Midbrain (tissue), 1 donor: ENCODE data around the gene TOMM20.

Experiments used
- DNase-seq: peaks from one replicate; lab custom pipeline; 2025; lab: John Stamatoyannopoulos, UW

TOMM20 gene

DNA sequence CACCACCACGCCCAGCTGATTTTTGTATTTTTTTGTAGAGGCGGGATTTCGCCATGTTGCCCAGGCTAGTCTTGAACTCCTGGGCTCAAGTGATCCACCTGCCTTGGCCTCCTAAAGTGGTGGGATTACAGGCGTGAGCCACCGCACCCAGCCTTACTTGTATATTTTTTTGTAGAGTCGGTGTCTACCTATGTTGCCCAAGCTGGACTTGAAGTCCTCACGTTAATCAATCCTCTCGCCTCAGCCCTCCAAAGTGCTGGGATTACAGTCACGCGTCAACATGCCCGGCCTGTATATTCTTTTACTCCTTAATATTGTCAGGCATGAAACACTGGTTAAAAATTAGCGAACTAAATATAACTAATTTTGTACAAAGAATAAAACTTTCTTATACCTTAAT, 5.5 kb upstream of the TOMM20 start:
- no peak for DNase-seq

DNA sequence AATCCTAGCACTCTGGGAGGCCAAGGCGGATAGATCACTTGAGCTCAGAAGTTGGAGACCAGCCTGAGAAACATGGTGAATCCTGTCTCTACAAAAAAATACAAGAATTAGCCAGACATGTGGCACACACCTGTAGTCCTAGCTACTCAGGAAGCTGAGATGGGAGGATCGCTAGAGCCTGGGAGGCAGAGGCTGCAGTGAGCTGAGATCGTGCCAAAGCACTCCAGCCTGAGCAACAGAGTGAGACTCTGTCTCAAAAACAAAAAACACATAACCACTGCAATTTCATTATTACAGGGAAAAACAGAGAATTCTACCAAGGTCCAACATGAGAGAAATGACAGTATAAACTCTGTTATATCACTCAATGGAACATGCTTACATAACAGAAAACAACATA, 4.4 kb upstream of the TOMM20 start:
- DNase-seq: no peak

DNA sequence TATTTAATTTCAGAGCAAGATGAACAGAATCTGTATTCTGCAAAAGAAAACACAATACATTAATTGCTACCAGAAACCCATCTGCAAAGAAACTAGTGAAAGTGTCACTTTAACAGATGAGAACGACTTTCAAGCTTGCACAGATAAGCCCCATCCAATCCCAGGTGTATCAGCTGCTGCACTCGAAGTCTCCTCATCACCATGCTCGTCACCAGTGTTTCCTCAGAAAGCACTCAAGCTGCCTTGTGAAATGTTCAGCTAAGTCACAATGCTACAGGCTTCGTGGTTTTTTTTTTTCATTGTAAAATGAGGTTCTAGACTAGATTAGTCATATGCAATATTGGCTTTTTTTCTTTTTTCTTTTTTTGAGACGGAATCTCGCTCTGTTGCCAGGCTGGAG, 3.3 kb upstream of the TOMM20 start:
- DNase-seq: no peak

GRCh38 chr1:235130766-235131270, 2.2 kb upstream of the TOMM20 start:
- no peak for DNase-seq

DNA sequence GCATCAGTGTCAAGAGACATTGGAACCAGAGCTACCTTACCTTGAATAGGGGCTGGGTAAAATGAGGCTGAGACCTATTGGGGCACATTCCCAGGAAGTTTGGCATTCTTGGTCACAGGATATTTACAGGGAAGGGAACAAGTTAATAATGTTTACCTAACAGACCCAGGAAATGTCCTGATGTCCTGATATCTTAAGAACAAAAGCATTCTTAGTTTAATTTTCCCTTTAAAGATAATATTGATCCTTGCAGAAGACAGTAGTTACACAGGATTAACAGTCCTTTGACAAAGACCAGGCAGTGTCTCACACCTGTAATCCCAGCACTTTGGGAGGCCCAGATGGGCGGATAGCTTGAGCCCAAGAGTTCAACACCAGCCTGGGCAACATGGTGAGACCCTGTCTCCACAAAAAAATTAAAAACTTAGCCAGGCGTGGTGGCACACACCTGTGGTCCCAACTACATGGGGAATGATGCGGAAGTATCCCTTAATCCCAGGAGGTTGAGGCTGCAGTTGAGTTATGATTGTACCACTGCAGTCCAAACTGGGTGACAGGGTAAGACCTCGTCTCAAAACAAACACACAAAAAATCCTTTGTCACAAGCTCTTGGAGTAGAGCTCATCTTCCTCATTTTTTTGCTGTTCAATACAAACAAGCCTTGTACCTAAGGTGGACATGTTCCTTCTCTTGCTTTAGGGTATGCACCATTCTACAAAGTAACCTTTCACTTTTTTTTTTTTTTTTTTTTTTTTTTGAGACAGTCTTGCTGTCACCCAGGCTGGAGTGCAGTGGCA, 1.3 kb upstream of the TOMM20 start:
- no peak for DNase-seq

DNA sequence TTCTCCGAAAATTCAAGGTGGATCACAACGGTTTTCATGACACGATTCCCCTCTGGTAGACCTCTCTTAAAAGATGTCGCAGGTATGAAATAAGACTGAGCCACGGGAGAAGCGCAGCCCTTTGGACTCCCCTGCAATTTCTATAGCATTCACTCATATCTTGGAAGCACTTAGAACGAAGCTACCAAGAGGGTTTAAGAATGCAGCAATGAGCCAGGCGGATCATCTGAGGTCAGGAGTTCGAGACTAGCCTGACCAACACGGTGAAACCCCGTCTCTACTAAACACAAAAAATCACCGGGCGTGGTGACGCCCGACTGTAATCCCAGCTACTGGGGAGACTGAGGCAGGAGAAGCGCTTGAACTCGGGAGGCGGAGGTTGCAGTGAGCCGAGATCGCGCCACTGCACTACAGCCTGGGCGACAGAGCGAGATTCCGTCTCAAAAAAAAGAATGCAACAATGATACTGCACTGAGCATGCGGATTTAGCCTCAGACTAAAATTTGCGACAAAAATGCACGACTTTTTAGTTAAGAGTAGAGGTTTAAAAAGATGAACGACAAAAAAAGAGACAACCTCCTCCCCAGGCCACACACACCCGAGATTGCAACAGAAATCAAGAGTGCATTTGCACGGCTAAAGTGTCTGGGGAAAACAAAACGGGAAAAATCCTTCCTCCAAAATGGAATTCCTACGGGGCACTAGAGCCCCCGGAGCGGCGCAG, 743 bp downstream of the TOMM20 start:
- no peak for DNase-seq

- DNase-seq: no peak
Observed at GRCh38 chr1:235127203-235127602, 1.4 kb downstream of the TOMM20 start.

GRCh38 chr1:235124665-235125064, 4.0 kb downstream of the TOMM20 start:
- no peak for DNase-seq

GRCh38 chr1:235124111-235124510, 4.5 kb downstream of the TOMM20 start:
- DNase-seq: no peak

- no peak for DNase-seq
Observed at GRCh38 chr1:235122348-235122747, 6.3 kb downstream of the TOMM20 start.

- no peak for DNase-seq
Observed at GRCh38 chr1:235113183-235113917, 15.3 kb downstream of the TOMM20 start.

- no peak for DNase-seq
Observed at GRCh38 chr1:235112297-235113182, 16.1 kb downstream of the TOMM20 start.

GRCh38 chr1:235111107-235111506, 17.5 kb downstream of the TOMM20 start:
- no peak for DNase-seq

- DNase-seq: no peak
Observed at GRCh38 chr1:235108876-235109275, 19.8 kb downstream of the TOMM20 start.

GRCh38 chr1:235108185-235108593, 20.4 kb downstream of the TOMM20 start:
- no peak for DNase-seq

GRCh38 chr1:235107368-235108184, 21.1 kb downstream of the TOMM20 start:
- no peak for DNase-seq

DNA sequence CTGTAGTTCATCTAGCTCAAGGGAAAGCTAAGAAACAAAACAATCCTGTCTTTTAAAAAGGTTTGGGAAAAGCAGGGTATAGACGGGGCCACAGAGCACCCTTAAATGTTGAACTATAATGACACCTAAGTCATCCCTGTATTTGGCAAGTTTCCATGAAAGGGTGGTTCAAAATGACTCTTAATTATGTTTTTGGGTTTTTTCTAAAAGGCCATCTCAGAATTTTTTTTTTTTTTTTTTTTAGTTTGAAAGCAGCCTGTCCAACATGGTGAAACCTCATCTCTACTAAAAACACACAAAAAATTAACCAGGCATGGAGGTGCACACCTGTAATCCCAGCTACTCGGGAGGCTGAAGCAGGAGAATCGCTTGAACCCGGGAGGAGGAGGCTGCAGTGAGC, 22.2 kb downstream of the TOMM20 start:
- DNase-seq: no peak

DNA sequence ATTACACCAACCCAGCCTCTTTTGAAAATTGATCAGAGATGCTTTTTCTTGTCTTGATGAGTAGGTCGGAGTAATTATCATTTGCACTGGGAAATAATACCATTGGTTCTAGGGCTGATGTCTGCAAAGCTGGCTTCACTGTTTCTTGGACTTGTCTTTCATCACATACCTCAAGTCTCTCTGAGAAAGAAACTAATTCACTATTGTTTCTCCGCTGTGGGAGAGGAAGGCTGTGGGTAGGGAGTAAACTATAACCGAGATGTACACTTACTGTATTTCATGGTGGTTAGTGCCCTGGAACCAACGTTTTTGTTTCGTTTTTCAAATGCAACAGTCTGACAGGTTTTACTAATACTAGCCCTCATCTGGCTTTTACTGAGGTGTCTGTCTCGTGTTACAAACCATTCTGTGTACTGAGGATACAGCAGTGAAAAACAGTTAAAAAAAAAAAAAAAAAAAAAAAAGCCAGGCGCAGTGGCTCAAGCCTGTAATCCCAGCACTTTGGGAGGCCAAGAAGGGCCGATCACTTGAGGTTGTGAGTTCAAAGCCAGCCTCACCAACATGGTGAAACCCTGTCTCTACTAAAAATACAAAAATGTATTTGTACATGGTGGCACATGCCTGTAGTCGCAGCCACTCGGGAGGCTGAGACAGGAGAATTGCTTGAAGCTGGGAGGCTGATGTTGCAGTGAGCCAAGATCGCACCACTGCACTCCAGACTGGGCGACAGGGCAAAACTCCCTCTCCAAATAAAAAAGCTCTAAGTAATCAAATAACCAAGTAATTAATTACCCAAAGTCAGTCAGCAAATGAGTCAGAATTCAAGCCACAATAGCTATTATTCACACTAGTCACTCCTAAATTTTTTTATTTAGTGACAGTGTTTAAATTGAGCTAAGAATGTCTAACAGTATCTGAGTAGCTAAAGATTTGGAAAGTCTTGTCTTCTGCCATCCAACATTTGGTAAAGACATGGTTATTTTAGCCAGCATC, 23.3 kb downstream of the TOMM20 start:
- DNase-seq: no peak

GRCh38 chr1:235102993-235103411, 25.6 kb downstream of the TOMM20 start:
- DNase-seq: no peak

DNA sequence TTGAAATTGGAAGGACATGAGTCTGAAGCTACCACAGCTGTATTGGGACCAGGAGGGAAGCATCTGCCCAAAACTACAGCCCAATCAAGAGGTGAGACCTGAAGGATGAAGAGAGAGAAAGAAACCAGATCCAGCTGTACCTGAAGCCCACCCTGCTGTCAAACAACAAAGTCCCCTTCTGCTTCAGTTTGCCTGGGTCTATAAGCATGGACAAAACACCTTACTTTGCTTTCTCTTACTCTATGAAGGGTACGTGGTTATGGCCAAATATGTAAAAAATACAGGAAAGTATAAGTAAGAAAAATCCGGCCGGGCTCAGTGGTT, 26.4 kb downstream of the TOMM20 start:
- DNase-seq: no peak
